Neutrophil (primary cell): ENCODE results near the gene RAB8A.

Experiments
- H3K27ac ChIP-seq: fragments of 200-600 bp; sonication (generic); 2 replicates; pipeline ENCODE4 v1.5.1; 2016; ENCODE audit warnings: mild to moderate bottlenecking, moderate library complexity
- H3K27me3 ChIP-seq: fragments of 200-600 bp; sonication (generic); 2 replicates; pipeline ENCODE4 v1.6.0; 2016; ENCODE audit warnings: mild to moderate bottlenecking
- H3K36me3 ChIP-seq: fragments of 200-600 bp; sonication (generic); 2 replicates; pipeline ENCODE4 v1.5.1; 2017
- H3K4me1 ChIP-seq, 2 experiments: fragments of 200-600 bp in 1 of 2; sonication (generic) in 1 of 2; 1 replicate in 1 of 2; 2 replicates in 1 of 2; pipeline versions ENCODE4 v1.5.1 to v1.6.1; 2013 to 2016; ENCODE audit warnings: low read depth in 1 of 2, low read length in 1 of 2, mild to moderate bottlenecking in 1 of 2, moderate library complexity in 1 of 2; ENCODE audit not compliant: control insufficient read depth in 1 of 2, insufficient read depth in 1 of 2
- H3K4me3 ChIP-seq, 2 experiments: fragments of 200-600 bp in 1 of 2; sonication (generic) in 1 of 2; 1 replicate in 1 of 2; 2 replicates in 1 of 2; pipeline ENCODE4 v1.5.1; 2013 to 2016; ENCODE audit warnings: low read depth in 1 of 2, low read length in 1 of 2, mild to moderate bottlenecking in 1 of 2, moderate library complexity in 1 of 2
- H3K9me3 ChIP-seq: fragments of 200-600 bp; sonication (generic); 2 replicates; pipeline ENCODE4 v1.5.1; 2016
- TF ChIP-seq, protein P1 (sequence below): fragments of 200-600 bp; sonication (generic); IDR thresholded peaks from 2 replicates; pipeline ENCODE4 v1.5.1; 2016; ENCODE audit warnings: antibody characterized with exemption

RAB8A gene

GRCh38 chr19:16073481-16073880, 38.2 kb upstream of the RAB8A start:
- Histone ChIP-seq H3K4me3 (no peak overlapping the region), H3K4me1 (peaks cover 31 to 34% of the 10 kb centered on the region in 2 experiments), H3K27me3 (peaks cover 15% of the 10 kb centered on the region), H3K9me3 (no peaks in the 10 kb centered on the region), H3K27ac (no peak overlapping the region), H3K36me3 (no peaks in the 10 kb centered on the region)
- TF ChIP-seq, protein P1, sequence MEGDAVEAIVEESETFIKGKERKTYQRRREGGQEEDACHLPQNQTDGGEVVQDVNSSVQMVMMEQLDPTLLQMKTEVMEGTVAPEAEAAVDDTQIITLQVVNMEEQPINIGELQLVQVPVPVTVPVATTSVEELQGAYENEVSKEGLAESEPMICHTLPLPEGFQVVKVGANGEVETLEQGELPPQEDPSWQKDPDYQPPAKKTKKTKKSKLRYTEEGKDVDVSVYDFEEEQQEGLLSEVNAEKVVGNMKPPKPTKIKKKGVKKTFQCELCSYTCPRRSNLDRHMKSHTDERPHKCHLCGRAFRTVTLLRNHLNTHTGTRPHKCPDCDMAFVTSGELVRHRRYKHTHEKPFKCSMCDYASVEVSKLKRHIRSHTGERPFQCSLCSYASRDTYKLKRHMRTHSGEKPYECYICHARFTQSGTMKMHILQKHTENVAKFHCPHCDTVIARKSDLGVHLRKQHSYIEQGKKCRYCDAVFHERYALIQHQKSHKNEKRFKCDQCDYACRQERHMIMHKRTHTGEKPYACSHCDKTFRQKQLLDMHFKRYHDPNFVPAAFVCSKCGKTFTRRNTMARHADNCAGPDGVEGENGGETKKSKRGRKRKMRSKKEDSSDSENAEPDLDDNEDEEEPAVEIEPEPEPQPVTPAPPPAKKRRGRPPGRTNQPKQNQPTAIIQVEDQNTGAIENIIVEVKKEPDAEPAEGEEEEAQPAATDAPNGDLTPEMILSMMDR: no peak

GRCh38 chr19:16073988-16074387, 37.7 kb upstream of the RAB8A start:
- Histone ChIP-seq H3K27ac (no peak overlapping the region), H3K36me3 (no peaks in the 10 kb centered on the region), H3K27me3 (peaks cover 15% of the 10 kb centered on the region), H3K4me1 (peaks cover 34 to 39% of the 10 kb centered on the region in 2 experiments), H3K9me3 (no peaks in the 10 kb centered on the region), H3K4me3 (no peak overlapping the region)
- TF ChIP-seq, protein P1: no peak

GRCh38 chr19:16074488-16075365, 37.0 kb upstream of the RAB8A start:
- Histone ChIP-seq H3K27me3 (peaks cover 15% of the 10 kb centered on the region), H3K4me1 (peaks cover 39 to 45% of the 10 kb centered on the region in 2 experiments), H3K36me3 (no peaks in the 10 kb centered on the region), H3K4me3 (no peak overlapping the region), H3K9me3 (no peaks in the 10 kb centered on the region), H3K27ac (no peak overlapping the region)
- TF ChIP-seq, protein P1: no peak

GRCh38 chr19:16075430-16076153, 36.1 kb upstream of the RAB8A start:
- Histone ChIP-seq H3K36me3 (no peaks in the 10 kb centered on the region), H3K9me3 (no peaks in the 10 kb centered on the region), H3K27me3 (peaks cover 15% of the 10 kb centered on the region), H3K27ac (peak overlapping the region; percentile 90), H3K4me1 (peaks cover 39 to 45% of the 10 kb centered on the region in 2 experiments), H3K4me3 (peak overlapping the region; percentile 90 to 95)
- TF ChIP-seq, protein P1: no peak

GRCh38 chr19:16076154-16076957, 35.3 kb upstream of the RAB8A start, which contains the start of gene TPM4:
TSS of gene TPM4 (plus strand) at chr19:16076495. CDS start at chr19:16076566, 71 bp downstream.
- H3K27me3 ChIP-seq: peaks cover 15% of the 10 kb centered on the region
- H3K36me3 ChIP-seq: peaks cover 6% of the 10 kb centered on the region
- no peaks in the 10 kb centered on the region for H3K9me3 ChIP-seq
- H3K27ac ChIP-seq: peak within 1 kb of the TSS; percentile 90
- peak within 1 kb of the TSS; percentile 90 to 95 for H3K4me3 ChIP-seq
- TF ChIP-seq, protein P1: peak; percentile 18
- peaks cover 40 to 44% of the 10 kb centered on the region in 2 experiments for H3K4me1 ChIP-seq
